Fibroblast of lung (primary cell): ENCODE measurements around the gene CREBL2. TPM values are rescaled to one million over a fixed set of nuclear protein-coding genes. Genes with fewer than 3 reads are reported as not detected.
"Not testable (repeated sequence)": the region's sequence is repeated elsewhere in the genome, so short reads cannot be mapped to it uniquely, and the experiment has no call there.

ENCODE experiments used
- DNase-seq, 2 donors: peaks; one replicate each; pipeline versions ENCODE4 v3.0.0 to v3.0.0-alpha.2; 2010; ENCODE audit warnings: low read depth in 2 of 2
- H2AFZ ChIP-seq: 2 replicates; pipeline ENCODE4 v1.5.1; 2012; ENCODE audit warnings: low read length, control low read depth, inconsistent platforms
- H3K27ac ChIP-seq: 2 replicates; pipeline ENCODE4 v1.5.1; 2011; ENCODE audit warnings: low read length, control low read depth; ENCODE audit not compliant: insufficient read depth
- H3K27me3 ChIP-seq: 2 replicates; pipeline ENCODE4 v1.5.1; 2011; ENCODE audit warnings: mild to moderate bottlenecking, low read length; ENCODE audit not compliant: control insufficient read depth, insufficient read depth
- H3K36me3 ChIP-seq: 2 replicates; pipeline ENCODE4 v1.5.1; 2011; ENCODE audit warnings: low read length; ENCODE audit not compliant: control insufficient read depth, insufficient read depth
- H3K4me1 ChIP-seq: 2 replicates; pipeline ENCODE4 v1.5.1; 2011; ENCODE audit warnings: low read length; ENCODE audit not compliant: control insufficient read depth, insufficient read depth; ENCODE audit errors: extremely low read depth
- H3K4me2 ChIP-seq: 2 replicates; pipeline ENCODE4 v1.5.1; 2011; ENCODE audit warnings: low read length, control low read depth; ENCODE audit not compliant: insufficient read depth; ENCODE audit errors: extremely low read depth
- H3K4me3 ChIP-seq, 4 experiments: fragments of 200-600 bp in 1 of 4; sonication (generic) in 1 of 4; replicated peaks in 1 of 4; 2 replicates each; pipeline ENCODE4 v1.5.1; 2011 to 2016; ENCODE audit warnings: low read length in 4 of 4, low read depth in 3 of 4, mild to moderate bottlenecking in 3 of 4, control low read depth in 2 of 4, inconsistent platforms in 1 of 4, mixed read lengths in 1 of 4; ENCODE audit not compliant: insufficient read depth in 1 of 4; ENCODE audit errors: control extremely low read depth in 1 of 4
- H3K79me2 ChIP-seq: 2 replicates; pipeline ENCODE4 v1.5.1; 2012; ENCODE audit warnings: mild to moderate bottlenecking, low read length, inconsistent platforms; ENCODE audit not compliant: control insufficient read depth, insufficient read depth
- H3K9ac ChIP-seq: 2 replicates; pipeline ENCODE4 v1.5.1; 2011; ENCODE audit warnings: mild to moderate bottlenecking, low read length, control low read depth; ENCODE audit not compliant: insufficient read depth
- H3K9me3 ChIP-seq: 2 replicates; pipeline ENCODE4 v1.5.1; 2012; ENCODE audit warnings: low read depth, low read length; ENCODE audit not compliant: control insufficient read depth, insufficient read depth
- H4K20me1 ChIP-seq: 2 replicates; pipeline ENCODE4 v1.5.1; 2011; ENCODE audit warnings: low read length; ENCODE audit not compliant: control insufficient read depth, insufficient read depth; ENCODE audit errors: extremely low read depth
- CTCF ChIP-seq, 2 donors: IDR thresholded peaks in 1 of 2; conservative IDR thresholded peaks in 1 of 2; 1 replicate in 1 of 2; 2 replicates in 1 of 2; pipeline ENCODE4 v1.5.1; 2011 to 2012; ENCODE audit warnings: low read length in 2 of 2, control low read depth in 1 of 2, inconsistent platforms in 1 of 2, low read depth in 1 of 2, mild to moderate bottlenecking in 1 of 2
- EZH2 ChIP-seq: IDR thresholded peaks from 2 replicates; pipeline ENCODE4 v1.5.1; 2012; ENCODE audit warnings: low read length, control low read depth, mild to moderate bottlenecking; ENCODE audit errors: missing control alignments
- polyA plus RNA-seq, 2 donors: library from polyadenylated mRNA; depleted of rRNA in 1 of 2; stranded (reverse) in 1 of 2; unstranded in 1 of 2; fragments of >200 nt; gene quantifications; 2 replicates each; pipeline ENCODE4 v1.2.1, GENCODE V29; 2011 to 2012; ENCODE audit warnings: missing spikeins in 1 of 2
- total RNA-seq: library from RNA; depleted of rRNA; stranded (reverse); fragments of >200 nt; gene quantifications from 2 replicates; pipeline ENCODE4 v1.2.1, GENCODE V29; 2014

CREBL2 gene
- total and polyA plus RNA-seq, 2 donors (not counting 1 experiment from before 2014, with no cell fraction given): 35.9 to 59.5 TPM

GRCh38 chr12:12585115-12585863 lies 26.4 kb upstream of the CREBL2 start:
- no peak for TF ChIP-seq EZH2
- no peak for TF ChIP-seq CTCF (conservative IDR thresholded peaks at IDR 0.05 in 1 of 2, IDR thresholded peaks at IDR 0.05 in 1 of 2; ENCODE audit: low read depth in 1 of 2, low read length in 2 of 2)
- Histone ChIP-seq H3K4me2 (no peak overlapping the region), H3K36me3 (no peaks in the 10 kb centered on the region), H3K27ac (no peak overlapping the region), H3K4me3 (no peak overlapping the region), H3K27me3 (peaks cover 14% of the 10 kb centered on the region), H3K4me1 (no peaks in the 10 kb centered on the region), H3K9ac (no peak overlapping the region), H2AFZ (no peak overlapping the region), H3K9me3 (no peaks in the 10 kb centered on the region), H4K20me1 (no peaks in the 10 kb centered on the region), H3K79me2 (no peaks in the 10 kb centered on the region)
- DNase-seq: peak in 1 of 2 donors; percentile 24

- H3K79me2 ChIP-seq: no peaks in the 10 kb centered on the region
- no peak overlapping the region for H3K4me3 ChIP-seq
- no peaks in the 10 kb centered on the region for H3K9me3 ChIP-seq
- no peaks in the 10 kb centered on the region for H3K36me3 ChIP-seq
- H2AFZ ChIP-seq: no peak overlapping the region
- no peak overlapping the region for H3K4me2 ChIP-seq
- no peak for DNase-seq
- H3K27me3 ChIP-seq: peaks cover 16% of the 10 kb centered on the region
- no peak overlapping the region for H3K27ac ChIP-seq
- TF ChIP-seq EZH2 (no peak), CTCF (conservative IDR thresholded peaks at IDR 0.05 in 1 of 2, IDR thresholded peaks at IDR 0.05 in 1 of 2; ENCODE audit: low read depth in 1 of 2, low read length in 2 of 2) (no peak)
- H3K4me1 ChIP-seq: no peaks in the 10 kb centered on the region
- H4K20me1 ChIP-seq: no peaks in the 10 kb centered on the region
- H3K9ac ChIP-seq: no peak overlapping the region
Measured at GRCh38 chr12:12586879-12587675, 24.6 kb upstream of the CREBL2 start.

- Histone ChIP-seq H3K27me3 (peaks cover 16% of the 10 kb centered on the region), H3K79me2 (no peaks in the 10 kb centered on the region), H3K4me1 (no peaks in the 10 kb centered on the region), H3K9me3 (no peaks in the 10 kb centered on the region), H3K27ac (no peak overlapping the region), H3K4me3 (no peak overlapping the region), H2AFZ (no peak overlapping the region), H3K9ac (no peak overlapping the region), H3K36me3 (no peaks in the 10 kb centered on the region), H4K20me1 (no peaks in the 10 kb centered on the region), H3K4me2 (no peak overlapping the region)
- TF ChIP-seq EZH2 (no peak), CTCF (conservative IDR thresholded peaks at IDR 0.05 in 1 of 2, IDR thresholded peaks at IDR 0.05 in 1 of 2; ENCODE audit: low read depth in 1 of 2, low read length in 2 of 2) (no peak)
- DNase-seq: no peak
Measured at GRCh38 chr12:12587878-12588277, 23.8 kb upstream of the CREBL2 start.

GRCh38 chr12:12588436-12588835 lies 23.2 kb upstream of the CREBL2 start:
- not testable (repeated sequence) for H3K9ac ChIP-seq, H3K9me3 ChIP-seq, H3K79me2 ChIP-seq, H3K4me3 ChIP-seq, H4K20me1 ChIP-seq, H3K27ac ChIP-seq, H3K4me1 ChIP-seq, H3K36me3 ChIP-seq, DNase-seq, H2AFZ ChIP-seq, H3K4me2 ChIP-seq
- H3K27me3 ChIP-seq: peaks cover 16% of the 10 kb centered on the region
